Coronary artery (tissue), 2 donors: ENCODE data around the gene MSRB2.
"Not testable (repeated sequence)": the region's sequence is repeated elsewhere in the genome, so short reads cannot be mapped to it uniquely, and the experiment has no call there.

ENCODE experiments used
- DNase-seq: peaks from one replicate; pipeline ENCODE4 v3.0.0-alpha.2; 2017; ENCODE audit warnings: low spot score
- H3K27ac ChIP-seq, 2 donors: fragments of 200-600 bp; sonication (generic); one replicate each; pipeline ENCODE4 v1.5.1; 2016 to 2019
- H3K4me3 ChIP-seq: fragments of 200-600 bp; sonication (generic); 2 replicates; pipeline ENCODE4 v1.5.1; 2016; ENCODE audit warnings: mild to moderate bottlenecking, moderate library complexity
- CTCF ChIP-seq: fragments of 200-600 bp; sonication (generic); IDR thresholded peaks from one replicate; pipeline ENCODE4 v1.5.1; 2019; ENCODE audit warnings: antibody characterized with exemption

MSRB2 gene

DNA sequence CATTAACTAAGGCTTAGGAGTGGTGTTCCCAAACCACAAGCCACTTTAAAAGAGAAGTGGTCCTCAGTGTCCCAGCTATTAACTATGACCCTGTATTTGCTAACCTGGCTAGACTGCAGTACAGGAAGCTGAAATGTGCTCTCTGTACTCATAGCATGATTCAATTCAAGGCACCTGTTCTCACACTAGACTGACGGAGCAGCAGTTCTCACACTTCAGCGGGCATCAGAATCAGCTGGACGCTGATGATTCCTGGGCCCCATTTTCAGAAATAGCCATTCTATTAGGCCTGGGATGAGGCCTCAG, 24.5 kb upstream of the MSRB2 start:
- Histone ChIP-seq H3K4me3 (no peak overlapping the region), H3K27ac (no peak overlapping the region)
- no peak for DNase-seq
- no peak for TF ChIP-seq CTCF

- not testable (repeated sequence) for H3K4me3 ChIP-seq, DNase-seq, H3K27ac ChIP-seq
Observed at GRCh38 chr10:23072593-23072992, 22.8 kb upstream of the MSRB2 start.

DNA sequence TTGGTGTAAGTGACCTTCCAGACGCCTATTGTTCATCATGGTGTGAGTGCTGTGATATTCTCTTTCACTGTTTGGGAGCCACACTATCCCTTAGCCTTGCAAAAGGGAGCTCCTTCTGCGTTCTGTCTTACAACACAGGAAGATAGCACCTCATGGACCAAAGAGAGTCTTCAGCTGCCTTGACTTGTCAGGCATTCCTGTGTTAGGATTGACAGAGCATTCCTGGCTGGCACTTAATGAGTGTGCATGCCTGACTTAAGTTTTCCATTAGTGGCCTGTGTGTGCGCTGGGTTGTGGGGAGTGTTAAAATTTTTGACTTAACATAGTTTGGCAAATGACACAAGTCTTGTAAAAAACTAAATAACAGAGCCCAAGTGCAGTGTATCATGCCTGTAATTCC, 21.9 kb upstream of the MSRB2 start:
- H3K27ac ChIP-seq = no peak overlapping the region
- DNase-seq = no peak
- H3K4me3 ChIP-seq = no peak overlapping the region
- TF ChIP-seq CTCF = no peak

- H3K4me3 ChIP-seq = no peak overlapping the region
- no peak for TF ChIP-seq CTCF
- no peak overlapping the region for H3K27ac ChIP-seq
- DNase-seq = no peak
Observed at GRCh38 chr10:23075672-23076071, 19.7 kb upstream of the MSRB2 start.

GRCh38 chr10:23078114-23078513, 17.3 kb upstream of the MSRB2 start:
- no peak overlapping the region for H3K27ac ChIP-seq
- H3K4me3 ChIP-seq = no peak overlapping the region
- DNase-seq = no peak
- TF ChIP-seq CTCF = no peak

DNA sequence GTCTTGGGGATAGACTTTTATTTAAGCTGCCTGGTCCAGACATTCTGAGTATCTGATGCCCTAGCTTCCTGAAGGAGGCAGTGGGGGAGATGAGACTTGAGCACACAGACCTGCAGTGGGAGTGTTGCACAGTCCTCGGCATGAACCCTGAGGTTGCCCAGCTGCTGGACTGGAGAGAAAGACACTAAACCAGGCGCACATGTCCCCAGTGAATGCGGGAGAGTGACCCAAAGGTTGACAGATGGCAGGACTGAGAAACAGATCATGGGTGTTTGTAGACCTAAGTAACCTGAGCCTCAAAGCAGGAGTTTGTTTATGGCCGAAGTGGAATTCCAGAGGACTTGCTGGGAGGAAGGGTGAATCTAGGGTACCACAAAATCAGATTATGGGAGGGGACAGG, 15.7 kb upstream of the MSRB2 start:
- Histone ChIP-seq H3K4me3 (no peak overlapping the region), H3K27ac (no peak overlapping the region)
- no peak for DNase-seq
- TF ChIP-seq CTCF = no peak

DNA sequence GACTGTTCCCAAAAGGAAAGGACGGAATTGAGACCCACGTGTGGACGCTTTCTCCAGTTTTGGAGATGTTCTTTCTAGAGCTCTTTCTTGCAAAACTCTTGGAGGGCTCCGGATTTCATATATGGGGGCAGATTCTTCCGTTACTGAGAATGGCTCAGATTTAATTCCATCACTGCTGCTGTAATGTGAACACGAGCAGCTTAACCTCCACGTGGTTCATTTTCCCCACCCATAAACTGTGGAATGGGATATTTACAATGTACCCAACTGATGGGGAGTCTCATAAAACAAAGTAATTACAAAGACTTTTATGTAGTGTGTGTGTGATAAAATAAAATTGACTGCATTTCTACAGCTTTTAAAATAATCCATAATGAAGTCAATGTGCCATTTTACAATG, 15.1 kb upstream of the MSRB2 start:
- no peak overlapping the region for H3K27ac ChIP-seq
- H3K4me3 ChIP-seq = no peak overlapping the region
- no peak for DNase-seq
- TF ChIP-seq CTCF = no peak

DNA sequence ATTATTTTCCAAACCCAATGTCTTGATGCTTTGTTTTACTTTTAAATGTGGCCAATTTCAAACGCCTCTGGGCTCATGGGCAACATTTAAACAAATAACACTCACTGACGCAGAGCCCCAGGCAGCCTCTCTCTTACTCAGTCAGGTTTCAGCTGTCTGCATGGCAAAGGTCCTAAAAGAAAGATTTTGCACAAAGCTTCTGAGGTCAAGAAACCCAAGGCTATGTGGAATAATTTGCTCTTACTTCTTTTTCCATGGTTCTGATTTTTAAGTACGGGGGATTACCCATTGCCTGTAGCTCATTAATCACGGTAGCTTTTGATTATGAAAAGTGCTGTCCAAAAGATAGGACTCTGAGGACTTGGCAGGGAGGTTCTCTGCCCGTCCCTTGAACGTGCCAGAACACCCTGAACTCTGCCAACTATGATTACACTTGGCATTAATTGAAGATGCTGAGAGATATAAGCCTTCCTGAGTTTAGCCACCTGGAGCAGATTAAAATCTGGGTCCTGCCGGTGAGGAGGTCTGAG, 14.1 kb upstream of the MSRB2 start:
- DNase-seq = no peak
- Histone ChIP-seq H3K4me3 (no peak overlapping the region), H3K27ac (no peak overlapping the region)
- no peak for TF ChIP-seq CTCF
